Activated CD4-positive, alpha-beta T cell treated with anti-CD3 and anti-CD28 coated beads, Interleukin-2, Interleukin-4, amounts not matched to agents 100 ng/mL and 50 ng/mL, durations not matched to agents 16 hours and 8 hours (primary cell): ENCODE measurements around the gene LATS1.
"Not testable (repeated sequence)": the region's sequence is repeated elsewhere in the genome, so short reads cannot be mapped to it uniquely, and the experiment has no call there.

Experiments
- DNase-seq: peaks from one replicate; pipeline ENCODE4 v3.0.0-alpha.2; 2020; ENCODE audit warnings: low spot score

LATS1 gene

GRCh38 chr6:149717588-149718458 lies at the start of gene LATS1:
LATS1 (minus strand) TSS chr6:149718101; CDS start chr6:149702126, 15,975 bp downstream.
- peak; percentile 92 for DNase-seq

- no peak for DNase-seq
These were observed 48.4 kb upstream of the LATS1 start for GRCh38 chr6:149766156-149766769.

GRCh38 chr6:149763866-149764265 lies 46.0 kb upstream of the LATS1 start:
- DNase-seq: no peak

- DNase-seq: no peak
These were observed 43.5 kb upstream of the LATS1 start for GRCh38 chr6:149761438-149761837.

- no peak for DNase-seq
These were observed 38.3 kb upstream of the LATS1 start for GRCh38 chr6:149756261-149756636.

GRCh38 chr6:149755300-149756260 lies 37.7 kb upstream of the LATS1 start:
- DNase-seq: no peak

- no peak for DNase-seq
These were observed 36.6 kb upstream of the LATS1 start for GRCh38 chr6:149754548-149754947.

GRCh38 chr6:149753374-149753637 lies 35.4 kb upstream of the LATS1 start:
- not testable (repeated sequence) for DNase-seq

- DNase-seq: no peak
These were observed 34.9 kb upstream of the LATS1 start for GRCh38 chr6:149752600-149753373.

GRCh38 chr6:149751920-149752319 lies 34.0 kb upstream of the LATS1 start:
- DNase-seq: not testable (repeated sequence)

GRCh38 chr6:149751239-149751638 lies 33.3 kb upstream of the LATS1 start:
- no peak for DNase-seq

- DNase-seq: peak; percentile 74
These were observed 32.3 kb upstream of the LATS1 start for GRCh38 chr6:149750136-149750609.

- DNase-seq: peak; percentile 89
These were observed 31.8 kb upstream of the LATS1 start, which contains the start of gene PCMT1 for GRCh38 chr6:149749594-149750135. PCMT1 (plus strand) TSS chr6:149749741; CDS start chr6:149749902, 161 bp downstream.

GRCh38 chr6:149749082-149749593 lies 31.2 kb upstream of the LATS1 start:
- not testable (repeated sequence) for DNase-seq

GRCh38 chr6:149746147-149746946 lies 28.4 kb upstream of the LATS1 start, which contains the start of gene NUP43:
NUP43 (minus strand) TSS chr6:149746529; CDS start chr6:149746495, 34 bp downstream.
- peak; percentile 96 for DNase-seq

GRCh38 chr6:149745252-149745651 lies 27.4 kb upstream of the LATS1 start:
- DNase-seq: not testable (repeated sequence)

- no peak for DNase-seq
These were observed 17.0 kb upstream of the LATS1 start for GRCh38 chr6:149734915-149735314.

- no peak for DNase-seq
These were observed 15.3 kb upstream of the LATS1 start for GRCh38 chr6:149733089-149733720.

- DNase-seq: no peak
These were observed 11.9 kb upstream of the LATS1 start for GRCh38 chr6:149729824-149730223.
